HepG2 (cell line): ENCODE measurements around the gene PSMB3. TPM values are rescaled to one million over a fixed set of nuclear protein-coding genes. Genes with fewer than 3 reads are reported as not detected.
A peak's percentile ranks its signal among the peaks of the same experiment; 100 is the strongest.

ENCODE experiments used
- BRD4 ChIP-seq: sonication (generic); formaldehyde crosslinking; IDR thresholded peaks from 2 replicates; pipeline ENCODE4 v1.4.0; 2020; ENCODE audit warnings: missing genetic modification reagents
- CEBPG ChIP-seq: IDR thresholded peaks from 2 replicates; pipeline ENCODE4 v1.6.1; 2016
- EHMT2 ChIP-seq: fragments of 200-600 bp; sonication (generic); IDR thresholded peaks from 2 replicates; pipeline ENCODE4 v1.7.0; 2017; ENCODE audit warnings: antibody characterized with exemption, low read depth, low read length, borderline replicate concordance
- IRX3 ChIP-seq: sonication (generic); formaldehyde crosslinking; IDR thresholded peaks from 2 replicates; pipeline ENCODE4 v1.8.1; 2023; ENCODE audit warnings: mild to moderate bottlenecking, low read depth, missing genetic modification reagents, borderline replicate concordance
- MAF1 ChIP-seq: sonication (generic); formaldehyde crosslinking; IDR thresholded peaks from 2 replicates; pipeline ENCODE4 v1.5.0; 2020; ENCODE audit warnings: missing genetic modification reagents, borderline replicate concordance
- MBNL3 ChIP-seq: fragments of 250-450 bp; sonication (Bioruptor Pico); conservative IDR thresholded peaks from 2 replicates; pipeline ENCODE4 v1.8.0; 2022; ENCODE audit warnings: mild to moderate bottlenecking, inconsistent platforms
- NKX3-1 ChIP-seq: sonication (generic); formaldehyde crosslinking; IDR thresholded peaks from 2 replicates; pipeline ENCODE4 v1.5.0; 2020; ENCODE audit warnings: missing genetic modification reagents
- NR2F1 ChIP-seq, 2 experiments: fragments of 450-650 bp in 1 of 2; formaldehyde crosslinking in 1 of 2; IDR thresholded peaks; 2 replicates each; pipeline versions ENCODE4 v1.5.0 to v1.6.1; 2016 to 2020; ENCODE audit warnings: mild to moderate bottlenecking in 1 of 2, missing compliant biosample characterization in 1 of 2, missing genetic modification reagents in 1 of 2, moderate library complexity in 1 of 2
- SALL2 ChIP-seq: sonication (generic); formaldehyde crosslinking; IDR thresholded peaks from 2 replicates; pipeline ENCODE4 v1.8.1; 2023; ENCODE audit warnings: mild to moderate bottlenecking, missing genetic modification reagents, inconsistent platforms
- SIN3A ChIP-seq: IDR thresholded peaks from 2 replicates; pipeline ENCODE4 v1.6.1; 2011; ENCODE audit warnings: low read depth, mild to moderate bottlenecking, control low read depth, low read length, borderline replicate concordance
- SMARCC2 ChIP-seq: fragments of 450-650 bp; IDR thresholded peaks from 2 replicates; pipeline ENCODE4 v1.6.1; 2017; ENCODE audit warnings: antibody characterized with exemption, mild to moderate bottlenecking
- ZBTB39 ChIP-seq: sonication (generic); formaldehyde crosslinking; IDR thresholded peaks from 2 replicates; pipeline ENCODE4 v1.5.0; 2020; ENCODE audit warnings: missing genetic modification reagents
- ZC3H13 ChIP-seq: sonication (generic); formaldehyde crosslinking; IDR thresholded peaks from 2 replicates; pipeline ENCODE4 v1.8.1; 2023; ENCODE audit warnings: mild to moderate bottlenecking, missing genetic modification reagents, moderate library complexity
- ZC3H4 ChIP-seq: sonication (generic); formaldehyde crosslinking; IDR thresholded peaks from 2 replicates; pipeline ENCODE4 v1.4.0; 2020; ENCODE audit warnings: missing genetic modification reagents, borderline replicate concordance
- ZFP1 ChIP-seq: IDR thresholded peaks from 2 replicates; pipeline ENCODE4 v1.6.1; 2016
- ZFP82 ChIP-seq: sonication (generic); formaldehyde crosslinking; IDR thresholded peaks from 2 replicates; pipeline ENCODE4 v1.5.1; 2020; ENCODE audit warnings: mild to moderate bottlenecking, missing genetic modification reagents, borderline replicate concordance
- ZMYM4 ChIP-seq: sonication (generic); formaldehyde crosslinking; IDR thresholded peaks from 2 replicates; pipeline ENCODE4 v1.8.1; 2023; ENCODE audit warnings: mild to moderate bottlenecking, missing genetic modification reagents
- ZNF138 ChIP-seq: sonication (generic); formaldehyde crosslinking; IDR thresholded peaks from 2 replicates; pipeline ENCODE4 v1.5.0; 2020; ENCODE audit warnings: mild to moderate bottlenecking, low read depth, missing genetic modification reagents
- ZNF264 ChIP-seq: sonication (generic); formaldehyde crosslinking; IDR thresholded peaks from 2 replicates; pipeline ENCODE4 v1.4.0; 2020; ENCODE audit warnings: missing genetic modification reagents
- ZNF724P ChIP-seq: sonication (generic); formaldehyde crosslinking; IDR thresholded peaks from 2 replicates; pipeline ENCODE4 v1.8.0; 2022; ENCODE audit warnings: missing genetic modification reagents, borderline replicate concordance
- ZNF749 ChIP-seq: sonication (generic); formaldehyde crosslinking; IDR thresholded peaks from 2 replicates; pipeline ENCODE4 v1.8.0; 2022; ENCODE audit warnings: mild to moderate bottlenecking, missing genetic modification reagents, moderate library complexity, borderline replicate concordance
- polyA plus RNA-seq, 8 experiments: library from polyadenylated mRNA; depleted of rRNA in 3 of 8; stranded (reverse) in 7 of 8; unstranded in 1 of 8; fragments of >200 nt; fragmentation: Illumina TruSeq in 4 of 8; extraction: Trizol in 4 of 8; gene quantifications; 2 replicates each; pipeline versions ENCODE4 v1.2.1 to v1.2.3, GENCODE V29; 2011 to 2016; ENCODE audit warnings: low read depth in 4 of 8, missing spikeins in 1 of 8, mixed read lengths in 1 of 8; ENCODE audit not compliant: insufficient read depth in 1 of 8
- total RNA-seq, 5 experiments: library from RNA; depleted of rRNA; stranded (reverse); fragments of >200 nt; fragmentation: Illumina TruSeq; extraction: Trizol; gene quantifications; 2 replicates each; pipeline ENCODE4 v1.2.3, GENCODE V29; 2016; ENCODE audit warnings: low read depth in 1 of 5
- TF ChIP-seq, protein P1 (sequence below): sonication (generic); formaldehyde crosslinking; IDR thresholded peaks from 2 replicates; pipeline ENCODE4 v1.5.1; 2020; ENCODE audit warnings: mild to moderate bottlenecking, missing genetic modification reagents, moderate library complexity
- TF ChIP-seq, protein P2 (sequence below): sonication (generic); formaldehyde crosslinking; IDR thresholded peaks from 2 replicates; pipeline ENCODE4 v1.4.0; 2020; ENCODE audit warnings: missing genetic modification reagents

The PSMB3 gene
- total and polyA plus RNA-seq, 2 of the 13 experiments (the other 11 are each of a cell fraction or from before 2014, with no cell fraction given): 366 to 517 TPM

GRCh38 chr17:38751808-38752307, 683 bp upstream of the PSMB3 start (continued):
- TF ChIP-seq ZNF749 (CRISPR knock-in tag) (0 out of 2 replicates have a peak, but pooled peaks have one; percentile 66), ZC3H4 (CRISPR knock-in tag) (no peak), ZFP1 (no peak), MAF1 (CRISPR knock-in tag) (peak; percentile 94; the same call in 1 of the 2 replicates), MBNL3 (CRISPR knock-in tag) (no peak), ZNF264 (CRISPR knock-in tag) (no peak), ZMYM4 (CRISPR knock-in tag) (peak; percentile 37; the same call in 1 of the 2 replicates), ZBTB39 (CRISPR knock-in tag) (no peak), CEBPG (CRISPR knock-in tag) (peak; percentile 95), SALL2 (CRISPR knock-in tag) (no peak; the same call in 1 of the 2 replicates), IRX3 (CRISPR knock-in tag) (no peak; the same call in 1 of the 2 replicates), SIN3A (no peak), SMARCC2 (no peak), ZC3H13 (peak; percentile 77; the same call in 1 of the 2 replicates), ZFP82 (CRISPR knock-in tag) (no peak), EHMT2 (no peak), NKX3-1 (0 out of 2 replicates have a peak, but pooled peaks have one; percentile 9), ZNF138 (CRISPR knock-in tag) (no peak), NR2F1 (CRISPR knock-in tag; IDR thresholded peaks at IDR 0.05) (no peak), ZNF724P (CRISPR knock-in tag) (no peak), BRD4 (peak; percentile 64)
- TF ChIP-seq, protein P1, sequence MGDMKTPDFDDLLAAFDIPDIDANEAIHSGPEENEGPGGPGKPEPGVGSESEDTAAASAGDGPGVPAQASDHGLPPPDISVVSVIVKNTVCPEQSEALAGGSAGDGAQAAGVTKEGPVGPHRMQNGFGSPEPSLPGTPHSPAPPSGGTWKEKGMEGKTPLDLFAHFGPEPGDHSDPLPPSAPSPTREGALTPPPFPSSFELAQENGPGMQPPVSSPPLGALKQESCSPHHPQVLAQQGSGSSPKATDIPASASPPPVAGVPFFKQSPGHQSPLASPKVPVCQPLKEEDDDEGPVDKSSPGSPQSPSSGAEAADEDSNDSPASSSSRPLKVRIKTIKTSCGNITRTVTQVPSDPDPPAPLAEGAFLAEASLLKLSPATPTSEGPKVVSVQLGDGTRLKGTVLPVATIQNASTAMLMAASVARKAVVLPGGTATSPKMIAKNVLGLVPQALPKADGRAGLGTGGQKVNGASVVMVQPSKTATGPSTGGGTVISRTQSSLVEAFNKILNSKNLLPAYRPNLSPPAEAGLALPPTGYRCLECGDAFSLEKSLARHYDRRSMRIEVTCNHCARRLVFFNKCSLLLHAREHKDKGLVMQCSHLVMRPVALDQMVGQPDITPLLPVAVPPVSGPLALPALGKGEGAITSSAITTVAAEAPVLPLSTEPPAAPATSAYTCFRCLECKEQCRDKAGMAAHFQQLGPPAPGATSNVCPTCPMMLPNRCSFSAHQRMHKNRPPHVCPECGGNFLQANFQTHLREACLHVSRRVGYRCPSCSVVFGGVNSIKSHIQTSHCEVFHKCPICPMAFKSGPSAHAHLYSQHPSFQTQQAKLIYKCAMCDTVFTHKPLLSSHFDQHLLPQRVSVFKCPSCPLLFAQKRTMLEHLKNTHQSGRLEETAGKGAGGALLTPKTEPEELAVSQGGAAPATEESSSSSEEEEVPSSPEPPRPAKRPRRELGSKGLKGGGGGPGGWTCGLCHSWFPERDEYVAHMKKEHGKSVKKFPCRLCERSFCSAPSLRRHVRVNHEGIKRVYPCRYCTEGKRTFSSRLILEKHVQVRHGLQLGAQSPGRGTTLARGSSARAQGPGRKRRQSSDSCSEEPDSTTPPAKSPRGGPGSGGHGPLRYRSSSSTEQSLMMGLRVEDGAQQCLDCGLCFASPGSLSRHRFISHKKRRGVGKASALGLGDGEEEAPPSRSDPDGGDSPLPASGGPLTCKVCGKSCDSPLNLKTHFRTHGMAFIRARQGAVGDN (CRISPR knock-in tag): peak; percentile 69; the same call in 1 of the 2 replicates
- TF ChIP-seq, protein P2, sequence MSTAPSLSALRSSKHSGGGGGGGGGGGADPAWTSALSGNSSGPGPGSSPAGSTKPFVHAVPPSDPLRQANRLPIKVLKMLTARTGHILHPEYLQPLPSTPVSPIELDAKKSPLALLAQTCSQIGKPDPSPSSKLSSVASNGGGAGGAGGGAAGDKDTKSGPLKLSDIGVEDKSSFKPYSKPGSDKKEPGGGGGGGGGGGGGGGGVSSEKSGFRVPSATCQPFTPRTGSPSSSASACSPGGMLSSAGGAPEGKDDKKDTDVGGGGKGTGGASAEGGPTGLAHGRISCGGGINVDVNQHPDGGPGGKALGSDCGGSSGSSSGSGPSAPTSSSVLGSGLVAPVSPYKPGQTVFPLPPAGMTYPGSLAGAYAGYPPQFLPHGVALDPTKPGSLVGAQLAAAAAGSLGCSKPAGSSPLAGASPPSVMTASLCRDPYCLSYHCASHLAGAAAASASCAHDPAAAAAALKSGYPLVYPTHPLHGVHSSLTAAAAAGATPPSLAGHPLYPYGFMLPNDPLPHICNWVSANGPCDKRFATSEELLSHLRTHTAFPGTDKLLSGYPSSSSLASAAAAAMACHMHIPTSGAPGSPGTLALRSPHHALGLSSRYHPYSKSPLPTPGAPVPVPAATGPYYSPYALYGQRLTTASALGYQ: 0 out of 2 replicates have a peak, but pooled peaks have one; percentile 44
